Measurements from ENCODE around the gene TOGARAM1.

The TOGARAM1 gene, protein sequence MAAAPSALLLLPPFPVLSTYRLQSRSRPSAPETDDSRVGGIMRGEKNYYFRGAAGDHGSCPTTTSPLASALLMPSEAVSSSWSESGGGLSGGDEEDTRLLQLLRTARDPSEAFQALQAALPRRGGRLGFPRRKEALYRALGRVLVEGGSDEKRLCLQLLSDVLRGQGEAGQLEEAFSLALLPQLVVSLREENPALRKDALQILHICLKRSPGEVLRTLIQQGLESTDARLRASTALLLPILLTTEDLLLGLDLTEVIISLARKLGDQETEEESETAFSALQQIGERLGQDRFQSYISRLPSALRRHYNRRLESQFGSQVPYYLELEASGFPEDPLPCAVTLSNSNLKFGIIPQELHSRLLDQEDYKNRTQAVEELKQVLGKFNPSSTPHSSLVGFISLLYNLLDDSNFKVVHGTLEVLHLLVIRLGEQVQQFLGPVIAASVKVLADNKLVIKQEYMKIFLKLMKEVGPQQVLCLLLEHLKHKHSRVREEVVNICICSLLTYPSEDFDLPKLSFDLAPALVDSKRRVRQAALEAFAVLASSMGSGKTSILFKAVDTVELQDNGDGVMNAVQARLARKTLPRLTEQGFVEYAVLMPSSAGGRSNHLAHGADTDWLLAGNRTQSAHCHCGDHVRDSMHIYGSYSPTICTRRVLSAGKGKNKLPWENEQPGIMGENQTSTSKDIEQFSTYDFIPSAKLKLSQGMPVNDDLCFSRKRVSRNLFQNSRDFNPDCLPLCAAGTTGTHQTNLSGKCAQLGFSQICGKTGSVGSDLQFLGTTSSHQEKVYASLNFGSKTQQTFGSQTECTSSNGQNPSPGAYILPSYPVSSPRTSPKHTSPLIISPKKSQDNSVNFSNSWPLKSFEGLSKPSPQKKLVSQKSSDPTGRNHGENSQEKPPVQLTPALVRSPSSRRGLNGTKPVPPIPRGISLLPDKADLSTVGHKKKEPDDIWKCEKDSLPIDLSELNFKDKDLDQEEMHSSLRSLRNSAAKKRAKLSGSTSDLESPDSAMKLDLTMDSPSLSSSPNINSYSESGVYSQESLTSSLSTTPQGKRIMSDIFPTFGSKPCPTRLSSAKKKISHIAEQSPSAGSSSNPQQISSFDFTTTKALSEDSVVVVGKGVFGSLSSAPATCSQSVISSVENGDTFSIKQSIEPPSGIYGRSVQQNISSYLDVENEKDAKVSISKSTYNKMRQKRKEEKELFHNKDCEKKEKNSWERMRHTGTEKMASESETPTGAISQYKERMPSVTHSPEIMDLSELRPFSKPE (N-terminal part only)

DNA sequence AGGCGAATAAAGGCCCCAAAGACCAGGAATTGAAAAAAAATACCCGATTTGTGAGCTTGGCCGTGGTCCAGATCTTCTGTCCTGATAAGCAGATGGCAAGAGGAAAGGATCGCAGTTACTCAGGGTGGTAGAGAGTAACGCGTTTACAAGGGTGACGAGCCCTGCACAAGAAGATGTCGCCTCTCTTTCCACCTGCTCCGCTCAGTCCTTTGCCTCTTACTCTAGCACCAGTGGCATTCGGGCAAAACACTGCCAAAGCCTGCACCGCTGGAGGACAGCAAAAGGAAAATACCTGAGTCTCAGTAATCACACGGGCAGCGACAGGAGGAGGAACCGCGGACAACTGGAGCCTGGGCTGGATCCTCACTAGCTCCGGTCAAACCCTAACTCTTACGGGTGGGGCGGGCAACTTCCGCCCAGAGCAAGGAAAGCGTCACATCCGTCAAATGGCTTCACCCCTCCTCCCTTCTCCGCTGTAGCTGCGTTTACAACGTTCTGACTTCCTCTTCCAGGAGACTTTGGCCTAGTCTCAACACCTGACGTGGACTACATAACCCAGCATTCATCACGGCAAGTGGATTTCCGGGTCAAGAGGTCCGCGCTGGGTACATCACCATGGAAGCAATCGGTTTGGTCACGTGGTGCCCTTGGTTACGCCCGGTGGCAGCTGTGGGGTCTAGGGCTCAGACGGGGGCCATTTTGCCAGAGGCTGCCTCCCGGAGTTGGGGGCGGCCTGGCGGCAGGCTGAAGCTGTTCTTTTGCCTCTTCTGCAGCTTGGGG is at the start of gene TOGARAM1, which contains the start of gene KLHL28:
TSS of gene TOGARAM1 (plus strand) at position 637 of the 780 bp plus-strand sequence. CDS start 232 bp downstream, outside the sequence.
TSS of gene KLHL28 (minus strand) at position 394 of the 780 bp plus-strand sequence. CDS start 16,019 bp downstream, outside the sequence.
- peak within 1 kb of the TSS; percentile 80 for H3K4me3 ChIP-seq (replicated peaks; ENCODE audit: low read depth, low read length)
- DNase-seq (ENCODE audit: extremely low read depth, low read depth): peak; percentile 100
- TF ChIP-seq, protein P1, sequence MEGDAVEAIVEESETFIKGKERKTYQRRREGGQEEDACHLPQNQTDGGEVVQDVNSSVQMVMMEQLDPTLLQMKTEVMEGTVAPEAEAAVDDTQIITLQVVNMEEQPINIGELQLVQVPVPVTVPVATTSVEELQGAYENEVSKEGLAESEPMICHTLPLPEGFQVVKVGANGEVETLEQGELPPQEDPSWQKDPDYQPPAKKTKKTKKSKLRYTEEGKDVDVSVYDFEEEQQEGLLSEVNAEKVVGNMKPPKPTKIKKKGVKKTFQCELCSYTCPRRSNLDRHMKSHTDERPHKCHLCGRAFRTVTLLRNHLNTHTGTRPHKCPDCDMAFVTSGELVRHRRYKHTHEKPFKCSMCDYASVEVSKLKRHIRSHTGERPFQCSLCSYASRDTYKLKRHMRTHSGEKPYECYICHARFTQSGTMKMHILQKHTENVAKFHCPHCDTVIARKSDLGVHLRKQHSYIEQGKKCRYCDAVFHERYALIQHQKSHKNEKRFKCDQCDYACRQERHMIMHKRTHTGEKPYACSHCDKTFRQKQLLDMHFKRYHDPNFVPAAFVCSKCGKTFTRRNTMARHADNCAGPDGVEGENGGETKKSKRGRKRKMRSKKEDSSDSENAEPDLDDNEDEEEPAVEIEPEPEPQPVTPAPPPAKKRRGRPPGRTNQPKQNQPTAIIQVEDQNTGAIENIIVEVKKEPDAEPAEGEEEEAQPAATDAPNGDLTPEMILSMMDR (IDR thresholded peaks at IDR 0.05; ENCODE audit: low read depth, low read length, missing control alignments): no peak

DNA sequence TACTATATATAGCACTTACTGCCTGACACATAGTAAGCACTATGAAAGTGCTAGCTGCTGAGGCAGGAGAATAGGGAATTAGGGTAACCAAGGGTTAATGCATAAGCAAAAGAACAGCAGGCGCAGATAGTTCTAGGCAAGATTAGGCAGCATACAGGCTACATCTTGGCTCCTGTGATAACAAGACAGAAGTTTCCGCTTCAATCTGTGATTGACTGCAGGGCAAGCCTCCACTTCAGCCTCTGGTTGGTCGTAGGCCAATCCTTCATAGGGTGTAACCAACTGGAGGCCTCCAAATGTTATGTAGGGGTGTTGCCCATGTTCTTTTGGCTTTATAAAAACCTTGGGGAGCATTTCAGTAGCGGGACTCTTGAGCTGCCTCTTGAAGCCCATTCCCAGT is 47.1 kb upstream of the TOGARAM1 start:
- no peak overlapping the region for H3K4me3 ChIP-seq (replicated peaks; ENCODE audit: low read depth, low read length)
- TF ChIP-seq, protein P1 (IDR thresholded peaks at IDR 0.05; ENCODE audit: low read depth, low read length, missing control alignments): no peak
- no peak for DNase-seq (ENCODE audit: extremely low read depth, low read depth)

DNA sequence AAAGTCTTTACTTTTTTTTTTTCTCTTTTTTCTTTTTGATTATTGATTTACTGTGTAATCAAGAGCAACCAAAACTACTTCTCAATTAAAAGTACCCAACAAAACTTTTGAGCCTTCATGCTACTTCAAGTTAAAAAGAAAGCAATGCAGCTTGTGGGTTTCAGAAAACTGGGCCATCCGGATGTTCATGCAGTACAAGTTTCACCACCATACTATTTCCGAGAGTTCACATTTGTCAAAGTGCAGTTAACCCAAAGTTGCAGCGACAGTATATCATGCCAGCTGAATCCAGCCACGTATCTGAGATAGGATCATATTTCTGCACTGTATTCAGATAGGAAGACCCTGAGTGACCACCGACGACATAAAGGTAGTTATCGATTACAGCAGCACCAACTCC is 33.2 kb upstream of the TOGARAM1 start:
- no peak for DNase-seq (ENCODE audit: extremely low read depth, low read depth)
- TF ChIP-seq, protein P1 (IDR thresholded peaks at IDR 0.05; ENCODE audit: low read depth, low read length, missing control alignments): no peak
- no peak overlapping the region for H3K4me3 ChIP-seq (replicated peaks; ENCODE audit: low read depth, low read length)

DNA sequence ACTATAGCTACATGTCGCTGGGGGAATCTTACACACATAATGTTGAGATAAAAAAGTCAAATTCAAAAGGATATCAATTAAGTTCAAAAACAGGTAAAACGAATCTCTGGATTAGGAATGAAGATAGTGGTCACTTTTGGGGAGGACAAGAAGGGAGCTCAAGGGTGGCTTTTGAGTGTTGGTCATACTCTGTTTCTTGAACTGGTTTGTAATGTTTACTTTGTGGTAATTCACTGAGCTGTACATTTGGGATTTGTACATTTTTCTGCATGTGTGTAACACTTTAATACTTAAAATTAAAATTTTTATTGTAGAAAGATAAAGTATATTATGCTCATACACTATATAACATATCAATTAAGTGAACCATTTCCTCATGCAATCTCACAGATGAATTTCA is 26.8 kb upstream of the TOGARAM1 start:
- no peak overlapping the region for H3K4me3 ChIP-seq (replicated peaks; ENCODE audit: low read depth, low read length)
- no peak for DNase-seq (ENCODE audit: extremely low read depth, low read depth)
- TF ChIP-seq, protein P1 (IDR thresholded peaks at IDR 0.05; ENCODE audit: low read depth, low read length, missing control alignments): no peak

DNA sequence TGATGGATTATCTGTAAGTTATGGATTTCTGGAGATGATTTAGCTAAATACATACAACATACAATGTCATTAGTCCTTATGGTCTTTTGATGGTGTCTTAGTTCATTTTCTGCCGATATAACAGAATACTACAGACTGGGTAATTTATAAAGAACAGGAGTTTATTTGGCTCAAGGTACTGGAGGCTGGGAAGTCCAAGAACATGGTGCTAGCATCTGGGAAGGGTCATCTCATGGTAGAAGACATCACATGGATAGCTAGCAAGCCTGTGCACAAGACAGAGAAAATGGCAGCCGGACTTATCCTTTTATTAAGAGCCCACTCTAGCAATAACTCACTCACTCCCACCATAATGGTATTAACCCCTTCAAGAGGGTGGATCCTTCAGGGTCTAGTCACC is 24.4 kb upstream of the TOGARAM1 start:
- TF ChIP-seq, protein P1 (IDR thresholded peaks at IDR 0.05; ENCODE audit: low read depth, low read length, missing control alignments): no peak
- no peak overlapping the region for H3K4me3 ChIP-seq (replicated peaks; ENCODE audit: low read depth, low read length)
- no peak for DNase-seq (ENCODE audit: extremely low read depth, low read depth)

Measured in HFF-Myc (cell line).